GM12801 (cell line): ENCODE measurements around the gene SUN1.

ENCODE experiments used
- CTCF ChIP-seq: IDR thresholded peaks from one replicate; pipeline ENCODE4 v1.5.1; 2011; ENCODE audit warnings: control low read depth; ENCODE audit not compliant: insufficient read length; ENCODE audit errors: extremely low read depth

Gene SUN1

GRCh38 chr7:886626-887487, 54.6 kb downstream of the SUN1 start:
- no peak for TF ChIP-seq CTCF

- no peak for TF ChIP-seq CTCF
Observed at GRCh38 chr7:887488-887820, 55.2 kb downstream of the SUN1 start.

GRCh38 chr7:888081-889024, 56.1 kb downstream of the SUN1 start:
- TF ChIP-seq CTCF, result no peak

- TF ChIP-seq CTCF, result no peak
Observed at GRCh38 chr7:889025-889390, 56.7 kb downstream of the SUN1 start.

GRCh38 chr7:889391-889790, 57.1 kb downstream of the SUN1 start:
- no peak for TF ChIP-seq CTCF

GRCh38 chr7:890868-891267, 58.6 kb downstream of the SUN1 start:
- no peak for TF ChIP-seq CTCF

GRCh38 chr7:891291-891690, 59.0 kb downstream of the SUN1 start:
- TF ChIP-seq CTCF, result no peak
